Mesendoderm (in vitro differentiated cells): ENCODE data around the gene AKAP6.

ENCODE experiments used
- DNase-seq: peaks from one replicate; pipeline ENCODE4 v3.0.0; 2013
- H2AK5ac ChIP-seq: 2 replicates; pipeline ENCODE4 v1.6.1; 2013; ENCODE audit warnings: low read length, inconsistent platforms
- H2BK120ac ChIP-seq: 2 replicates; pipeline ENCODE4 v1.6.1; 2013; ENCODE audit warnings: low read depth, mild to moderate bottlenecking, low read length, moderate library complexity, mixed read lengths
- H2BK15ac ChIP-seq: replicated peaks from 2 replicates; pipeline ENCODE4 v1.6.1; 2013; ENCODE audit warnings: low read depth, mild to moderate bottlenecking, moderate library complexity
- H2BK5ac ChIP-seq: 2 replicates; pipeline ENCODE4 v1.6.1; 2013; ENCODE audit warnings: low read length, inconsistent platforms
- H3K18ac ChIP-seq: 2 replicates; pipeline ENCODE4 v1.6.1; 2013; ENCODE audit warnings: mild to moderate bottlenecking, low read length, mixed read lengths
- H3K23ac ChIP-seq: one replicate; pipeline ENCODE4 v1.6.1; 2013; ENCODE audit warnings: low read length
- H3K27ac ChIP-seq: 2 replicates; pipeline ENCODE4 v1.5.1; 2013; ENCODE audit warnings: low read depth, mild to moderate bottlenecking, inconsistent platforms, low read length, moderate library complexity
- H3K27me3 ChIP-seq: 2 replicates; pipeline ENCODE4 v1.6.1; 2013; ENCODE audit warnings: low read length, control low read depth, mild to moderate bottlenecking, inconsistent platforms; ENCODE audit not compliant: insufficient read depth, poor library complexity
- H3K36me3 ChIP-seq: 2 replicates; pipeline ENCODE4 v1.6.1; 2013; ENCODE audit warnings: low read length, inconsistent platforms; ENCODE audit not compliant: control insufficient read depth, insufficient read depth
- H3K4ac ChIP-seq: one replicate; pipeline ENCODE4 v1.6.1; 2013; ENCODE audit warnings: low read depth, mild to moderate bottlenecking, low read length, moderate library complexity
- H3K4me1 ChIP-seq: 2 replicates; pipeline ENCODE4 v1.6.1; 2013; ENCODE audit warnings: low read depth, low read length, inconsistent platforms; ENCODE audit not compliant: control insufficient read depth
- H3K4me2 ChIP-seq: 2 replicates; pipeline ENCODE4 v1.6.1; 2013; ENCODE audit warnings: low read length
- H3K4me3 ChIP-seq: 2 replicates; pipeline ENCODE4 v1.5.1; 2013; ENCODE audit warnings: mild to moderate bottlenecking, low read length
- H3K56ac ChIP-seq: one replicate; pipeline ENCODE4 v1.6.1; 2013; ENCODE audit warnings: low read length
- H3K79me1 ChIP-seq: 2 replicates; pipeline ENCODE4 v1.6.1; 2013; ENCODE audit warnings: low read length, inconsistent platforms
- H3K79me2 ChIP-seq: 2 replicates; pipeline ENCODE4 v1.6.1; 2013; ENCODE audit warnings: mild to moderate bottlenecking, low read length; ENCODE audit not compliant: control insufficient read depth, insufficient read depth
- H3K9ac ChIP-seq: 2 replicates; pipeline ENCODE4 v1.6.1; 2013; ENCODE audit warnings: low read length, inconsistent platforms
- H4K5ac ChIP-seq: one replicate; pipeline ENCODE4 v1.6.1; 2013; ENCODE audit warnings: low read length
- H4K8ac ChIP-seq: one replicate; pipeline ENCODE4 v1.6.1; 2013; ENCODE audit warnings: low read depth, mild to moderate bottlenecking, control low read depth, low read length, moderate library complexity
- WGBS: extraction: QIAGEN DNeasy Blood & Tissue Kit; methylation state at CpG from one replicate; pipeline ENCODE4 v1.1.7; 2013; ENCODE audit warnings: low lambda C conversion rate, missing lambda C conversion rate; ENCODE audit not compliant: insufficient coverage; ENCODE audit errors: extremely low coverage; 5-methylcytosine and 5-hydroxymethylcytosine counted together

The AKAP6 gene

GRCh38 chr14:32596390-32596789, 267.3 kb downstream of the AKAP6 start:
- no peak overlapping the region for H4K8ac ChIP-seq
- no peaks in the 10 kb centered on the region for H3K79me1 ChIP-seq
- H3K4me2 ChIP-seq: no peak overlapping the region
- no peak for DNase-seq
- H3K18ac ChIP-seq: no peak overlapping the region
- no peaks in the 10 kb centered on the region for H3K36me3 ChIP-seq
- H2BK5ac ChIP-seq: no peak overlapping the region
- no peak overlapping the region for H3K23ac ChIP-seq
- H3K56ac ChIP-seq: no peak overlapping the region
- H2BK120ac ChIP-seq: no peak overlapping the region
- H2BK15ac ChIP-seq: no peak overlapping the region
- H3K4ac ChIP-seq: no peak overlapping the region
- no peaks in the 10 kb centered on the region for H3K79me2 ChIP-seq
- no peak overlapping the region for H3K27ac ChIP-seq
- WGBS: no CpG with 5 or more reads among the region's 2 CpGs
- H3K27me3 ChIP-seq: no peaks in the 10 kb centered on the region
- H4K5ac ChIP-seq: no peak overlapping the region
- no peaks in the 10 kb centered on the region for H3K4me1 ChIP-seq
- no peak overlapping the region for H3K4me3 ChIP-seq
- H2AK5ac ChIP-seq: no peak overlapping the region
- H3K9ac ChIP-seq: no peak overlapping the region

DNA sequence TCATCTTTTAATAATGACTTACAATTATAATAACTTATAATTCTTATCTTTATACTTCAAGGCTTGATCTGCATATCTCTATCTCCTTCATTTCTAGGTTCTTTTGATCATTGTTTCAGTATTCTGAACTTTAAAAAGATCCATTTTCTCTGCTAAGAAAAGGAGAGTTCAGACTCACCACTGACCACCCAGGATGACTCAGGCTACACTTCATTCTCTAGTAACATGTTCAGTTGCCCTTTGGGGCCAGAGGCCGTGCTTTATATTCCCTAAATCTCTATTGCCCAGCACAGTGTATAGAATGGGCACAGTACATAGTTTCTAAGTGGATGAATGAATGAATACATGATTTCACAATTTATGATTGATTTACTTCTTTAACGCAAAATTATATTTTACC, 268.7 kb downstream of the AKAP6 start:
- WGBS: no CpG with 5 or more reads among the region's 2 CpGs
- Histone ChIP-seq H3K23ac (no peak overlapping the region), H3K4me1 (no peaks in the 10 kb centered on the region), H3K4me2 (no peak overlapping the region), H3K56ac (no peak overlapping the region), H2BK120ac (no peak overlapping the region), H3K27ac (no peak overlapping the region), H3K4me3 (no peak overlapping the region), H2BK5ac (no peak overlapping the region), H2AK5ac (no peak overlapping the region), H3K18ac (no peak overlapping the region), H3K79me2 (no peaks in the 10 kb centered on the region), H3K36me3 (no peaks in the 10 kb centered on the region), H3K9ac (no peak overlapping the region), H4K5ac (no peak overlapping the region), H4K8ac (no peak overlapping the region), H3K4ac (no peak overlapping the region), H2BK15ac (no peak overlapping the region), H3K79me1 (no peaks in the 10 kb centered on the region), H3K27me3 (no peaks in the 10 kb centered on the region)
- DNase-seq: no peak

DNA sequence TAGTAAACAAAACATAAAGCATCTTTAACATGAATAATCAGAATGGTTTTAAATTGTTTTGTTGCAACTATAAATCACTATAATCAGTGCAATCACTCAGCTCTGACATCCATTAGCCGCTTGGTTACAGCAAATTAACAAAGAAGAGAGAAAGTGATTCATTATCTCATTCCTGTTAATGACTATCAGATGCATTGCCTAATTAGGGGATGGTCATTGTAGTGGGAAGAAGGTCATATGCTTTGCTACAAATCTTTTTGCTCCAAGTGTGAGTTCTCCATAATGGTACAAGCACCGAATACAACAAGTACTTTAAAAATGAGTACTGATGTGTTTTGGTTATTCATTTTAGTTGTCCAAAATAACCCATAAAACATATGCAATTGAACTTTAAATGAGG, 272.0 kb downstream of the AKAP6 start:
- Histone ChIP-seq H4K8ac (no peak overlapping the region), H3K79me2 (no peaks in the 10 kb centered on the region), H3K9ac (no peak overlapping the region), H4K5ac (no peak overlapping the region), H2BK120ac (no peak overlapping the region), H3K27ac (no peak overlapping the region), H3K56ac (no peak overlapping the region), H3K4me3 (no peak overlapping the region), H3K4me2 (no peak overlapping the region), H2AK5ac (no peak overlapping the region), H3K18ac (no peak overlapping the region), H3K4me1 (no peaks in the 10 kb centered on the region), H3K27me3 (no peaks in the 10 kb centered on the region), H3K4ac (no peak overlapping the region), H3K79me1 (no peaks in the 10 kb centered on the region), H2BK5ac (no peak overlapping the region), H3K36me3 (no peaks in the 10 kb centered on the region), H3K23ac (no peak overlapping the region), H2BK15ac (no peak overlapping the region)
- WGBS: no CpG with 5 or more reads among the region's 2 CpGs
- DNase-seq: no peak

DNA sequence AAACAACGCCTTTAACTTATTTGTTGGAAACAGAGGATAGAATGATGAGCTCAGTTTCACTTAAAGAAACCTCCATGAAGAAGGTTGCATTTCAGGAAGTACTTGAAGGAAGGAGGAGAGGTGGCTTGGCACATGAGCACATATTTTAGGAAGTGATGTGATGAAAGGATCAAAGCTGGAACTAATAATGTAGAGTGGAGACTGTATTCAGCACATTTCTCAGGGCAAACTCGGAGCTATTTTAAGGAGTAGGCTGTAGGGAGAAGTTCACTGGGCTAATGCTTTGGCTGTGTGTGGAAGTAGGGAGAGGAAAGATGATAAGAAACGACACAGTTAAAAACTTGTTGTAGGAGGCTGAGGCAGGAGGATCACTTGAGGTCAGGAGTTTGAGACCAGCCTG, 272.8 kb downstream of the AKAP6 start:
- no peak overlapping the region for H3K18ac ChIP-seq
- H3K36me3 ChIP-seq: no peaks in the 10 kb centered on the region
- DNase-seq: no peak
- H3K4me2 ChIP-seq: no peak overlapping the region
- H3K79me2 ChIP-seq: no peaks in the 10 kb centered on the region
- H3K27me3 ChIP-seq: no peaks in the 10 kb centered on the region
- no peak overlapping the region for H4K8ac ChIP-seq
- H2BK15ac ChIP-seq: no peak overlapping the region
- no peaks in the 10 kb centered on the region for H3K79me1 ChIP-seq
- H4K5ac ChIP-seq: no peak overlapping the region
- no peak overlapping the region for H3K9ac ChIP-seq
- H2BK120ac ChIP-seq: no peak overlapping the region
- H3K27ac ChIP-seq: no peak overlapping the region
- H3K4me1 ChIP-seq: no peaks in the 10 kb centered on the region
- no peak overlapping the region for H2BK5ac ChIP-seq
- no peak overlapping the region for H2AK5ac ChIP-seq
- no CpG with 5 or more reads among the region's 3 CpGs for WGBS
- no peak overlapping the region for H3K23ac ChIP-seq
- no peak overlapping the region for H3K4ac ChIP-seq
- H3K56ac ChIP-seq: no peak overlapping the region
- no peak overlapping the region for H3K4me3 ChIP-seq

DNA sequence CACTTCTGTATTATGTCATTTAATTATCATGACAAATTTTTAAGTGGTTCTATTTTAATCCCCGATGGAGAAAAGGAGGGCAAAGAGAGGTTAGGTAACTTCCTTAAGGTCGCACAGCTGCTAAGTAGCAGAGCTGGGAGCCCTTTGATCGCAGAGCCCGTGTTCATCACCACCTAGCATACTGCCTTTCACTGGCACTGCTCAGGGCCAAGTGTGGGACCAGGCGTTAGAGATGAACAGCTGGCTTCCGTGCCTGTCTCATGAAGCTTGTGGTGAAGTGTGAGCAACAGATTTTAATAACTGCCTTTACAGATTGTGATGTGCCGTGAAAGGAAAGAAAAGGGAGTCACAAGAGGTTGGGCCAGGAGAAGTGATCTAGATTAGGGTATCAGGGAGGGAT, 273.6 kb downstream of the AKAP6 start:
- WGBS: no CpG with 5 or more reads among the region's 7 CpGs
- H3K9ac ChIP-seq: no peak overlapping the region
- no peak overlapping the region for H3K4ac ChIP-seq
- no peak overlapping the region for H4K8ac ChIP-seq
- no peaks in the 10 kb centered on the region for H3K79me1 ChIP-seq
- H3K56ac ChIP-seq: no peak overlapping the region
- no peak overlapping the region for H4K5ac ChIP-seq
- H2BK5ac ChIP-seq: no peak overlapping the region
- H3K4me3 ChIP-seq: no peak overlapping the region
- no peak overlapping the region for H3K27ac ChIP-seq
- no peak overlapping the region for H3K23ac ChIP-seq
- H2BK15ac ChIP-seq: no peak overlapping the region
- DNase-seq: no peak
- H3K79me2 ChIP-seq: no peaks in the 10 kb centered on the region
- no peak overlapping the region for H2AK5ac ChIP-seq
- no peaks in the 10 kb centered on the region for H3K36me3 ChIP-seq
- H3K18ac ChIP-seq: no peak overlapping the region
- H3K4me2 ChIP-seq: no peak overlapping the region
- no peaks in the 10 kb centered on the region for H3K4me1 ChIP-seq
- H3K27me3 ChIP-seq: no peaks in the 10 kb centered on the region
- H2BK120ac ChIP-seq: no peak overlapping the region

DNA sequence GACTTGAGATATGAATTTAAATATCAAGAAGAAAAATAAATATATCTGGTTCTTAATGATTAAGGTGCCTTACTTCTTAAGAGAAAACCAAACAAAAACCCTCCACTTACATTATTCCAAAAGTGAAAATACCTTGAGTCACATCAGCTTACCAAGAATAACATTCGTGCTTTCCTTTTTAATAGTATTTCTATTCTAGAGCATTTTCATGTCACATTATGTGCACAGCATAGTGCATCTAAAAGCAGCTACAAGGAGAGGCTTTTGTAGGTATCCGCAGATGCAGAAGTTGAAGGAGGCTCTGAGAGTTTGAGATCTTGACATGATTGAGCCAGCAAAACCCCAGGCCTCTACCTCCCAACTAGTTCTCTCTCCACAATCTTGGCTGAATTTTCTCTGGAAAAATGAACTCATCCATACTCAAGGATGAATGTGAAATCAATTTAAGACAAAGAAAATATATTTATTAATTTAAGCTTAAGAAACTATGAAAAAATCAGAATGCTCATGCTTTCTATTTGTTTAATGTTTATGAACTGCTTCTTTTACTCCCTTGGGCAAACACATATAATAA, 275.0 kb downstream of the AKAP6 start:
- Histone ChIP-seq H3K4ac (no peak overlapping the region), H2BK120ac (no peak overlapping the region), H3K27ac (no peak overlapping the region), H2AK5ac (no peak overlapping the region), H3K18ac (no peak overlapping the region), H2BK5ac (no peak overlapping the region), H3K36me3 (no peaks in the 10 kb centered on the region), H3K4me3 (no peak overlapping the region), H2BK15ac (no peak overlapping the region), H3K79me1 (no peaks in the 10 kb centered on the region), H3K4me2 (no peak overlapping the region), H4K8ac (no peak overlapping the region), H3K27me3 (no peaks in the 10 kb centered on the region), H3K9ac (no peak overlapping the region), H4K5ac (no peak overlapping the region), H3K23ac (no peak overlapping the region), H3K56ac (no peak overlapping the region), H3K4me1 (no peaks in the 10 kb centered on the region), H3K79me2 (no peaks in the 10 kb centered on the region)
- no CpG with 5 or more reads among the region's 2 CpGs for WGBS
- DNase-seq: no peak
